Endothelial cell of umbilical vein (primary cell): Measurements from ENCODE around the gene LRRC73. TPM values are rescaled to one million over a fixed set of nuclear protein-coding genes. Genes with fewer than 3 reads are reported as not detected.

Source experiments
- BruUV-seq: library from RNA; stranded (reverse); fragments of 400-500 nt; replicated peaks from 2 replicates; lab custom pipeline; 2021; lab: Mats Ljungman, UMichigan
- CTCF ChIA-PET: fragments of 300-600, 350-600 bp; sonication (Branson Sonifier 250); formaldehyde crosslinking; loops from one replicate; lab custom pipeline; 2021; ENCODE audit warnings: antibody characterized with exemption, inconsistent platforms; lab: Charles Lee
- POLR2A ChIA-PET: fragments of 300-600, 350-600 bp; sonication (Branson Sonifier 250); formaldehyde crosslinking; loops from one replicate; lab custom pipeline; 2021; ENCODE audit warnings: antibody characterized with exemption, inconsistent platforms; lab: Charles Lee
- DNase-seq: peaks from one replicate; pipeline ENCODE4 v3.0.0-alpha.2; 2011; ENCODE audit warnings: low read depth, low spot score
- FAIRE-seq: peaks from 2 replicates; lab custom pipeline; 2011; peaks lifted over from hg19 to GRCh38; lab: Jason Lieb, UNC
- H2AFZ ChIP-seq: 2 replicates; pipeline ENCODE4 v1.6.0; 2012; ENCODE audit warnings: low read depth, low read length, control low read depth, inconsistent platforms
- H3K27ac ChIP-seq: 2 replicates; pipeline ENCODE4 v1.5.1; 2011; ENCODE audit warnings: low read depth, mild to moderate bottlenecking, control low read depth, low read length, moderate library complexity; ENCODE audit not compliant: insufficient read depth
- H3K27me3 ChIP-seq, 2 experiments: 2 replicates each; pipeline versions ENCODE4 v1.6.0 to v1.6.1; 2011; ENCODE audit warnings: low read length in 2 of 2, mixed read lengths in 1 of 2; ENCODE audit not compliant: control insufficient read depth in 2 of 2, insufficient read depth in 2 of 2
- H3K36me3 ChIP-seq, 2 experiments: 2 replicates in 1 of 2; 3 replicates in 1 of 2; pipeline ENCODE4 v1.5.1; 2011; ENCODE audit warnings: low read length in 2 of 2, mild to moderate bottlenecking in 1 of 2, moderate library complexity in 1 of 2; ENCODE audit not compliant: control insufficient read depth in 2 of 2, insufficient read depth in 2 of 2; ENCODE audit errors: extremely low read depth in 1 of 2
- H3K4me1 ChIP-seq: 3 replicates; pipeline ENCODE4 v1.5.1; 2011; ENCODE audit warnings: mild to moderate bottlenecking, low read length; ENCODE audit not compliant: control insufficient read depth, insufficient read depth; ENCODE audit errors: extremely low read depth
- H3K4me2 ChIP-seq: 2 replicates; pipeline ENCODE4 v1.6.1; 2011; ENCODE audit warnings: low read length, control low read depth, mixed read lengths; ENCODE audit not compliant: insufficient read depth
- H3K4me3 ChIP-seq, 3 experiments: fragments of 200-600 bp in 1 of 3; sonication (generic), shearing (Covaris generic) in 1 of 3; replicated peaks in 1 of 3; 2 replicates each; pipeline ENCODE4 v1.5.1; 2011 to 2016; ENCODE audit warnings: control low read depth in 3 of 3, low read length in 3 of 3, mild to moderate bottlenecking in 2 of 3, inconsistent platforms in 1 of 3, low read depth in 1 of 3, moderate library complexity in 1 of 3; ENCODE audit not compliant: insufficient read depth in 1 of 3
- H3K79me2 ChIP-seq: 2 replicates; pipeline ENCODE4 v1.6.0; 2012; ENCODE audit warnings: low read length, inconsistent platforms; ENCODE audit not compliant: control insufficient read depth, insufficient read depth
- H3K9ac ChIP-seq: replicated peaks from 2 replicates; pipeline ENCODE3; 2011; ENCODE audit warnings: low read length, control low read depth; ENCODE audit not compliant: insufficient read depth; ENCODE audit errors: extremely low read depth
- H3K9me1 ChIP-seq: replicated peaks from 3 replicates; pipeline ENCODE4 v1.6.0; 2011; ENCODE audit warnings: mild to moderate bottlenecking, low read length; ENCODE audit not compliant: control insufficient read depth, insufficient read depth; ENCODE audit errors: extremely low read depth
- H3K9me3 ChIP-seq: replicated peaks from 2 replicates; pipeline ENCODE4 v1.5.1; 2012; ENCODE audit warnings: low read length, inconsistent platforms; ENCODE audit not compliant: control insufficient read depth, insufficient read depth
- H4K20me1 ChIP-seq: replicated peaks from 2 replicates; pipeline ENCODE3; 2011; ENCODE audit warnings: mild to moderate bottlenecking, low read length; ENCODE audit not compliant: control insufficient read depth, insufficient read depth; ENCODE audit errors: extremely low read depth
- EZH2 ChIP-seq: IDR thresholded peaks from 2 replicates; pipeline ENCODE4 v1.6.1; 2012; ENCODE audit warnings: borderline replicate concordance, low read depth, mild to moderate bottlenecking, moderate library complexity, low read length, inconsistent platforms; ENCODE audit not compliant: severe bottlenecking
- FOS ChIP-seq: IDR thresholded peaks from 2 replicates; pipeline ENCODE4 v1.6.1; 2011; ENCODE audit warnings: mild to moderate bottlenecking, low read length, moderate library complexity, borderline replicate concordance; ENCODE audit not compliant: insufficient read depth
- GATA2 ChIP-seq: IDR thresholded peaks from 2 replicates; pipeline ENCODE4 v1.7.0; 2011; ENCODE audit warnings: low read depth, mild to moderate bottlenecking, moderate library complexity, mixed read lengths, low read length; ENCODE audit not compliant: insufficient read length, insufficient read depth
- JUN ChIP-seq: IDR thresholded peaks from 2 replicates; pipeline ENCODE4 v1.6.1; 2011; ENCODE audit warnings: borderline replicate concordance, low read depth; ENCODE audit not compliant: insufficient read length, insufficient read depth
- MYC ChIP-seq: IDR thresholded peaks from one replicate; pipeline ENCODE4 v1.6.1; 2011; ENCODE audit warnings: mild to moderate bottlenecking, low read depth, low read length
- POLR2A ChIP-seq: IDR thresholded peaks from 2 replicates; pipeline ENCODE4 v1.6.1; 2012; ENCODE audit warnings: low read depth, mild to moderate bottlenecking, control low read depth, low read length
- POLR2AphosphoS5 ChIP-seq: IDR thresholded peaks from 2 replicates; pipeline ENCODE4 v1.6.1; 2012; ENCODE audit warnings: low read depth, mild to moderate bottlenecking, control low read depth, low read length, moderate library complexity; ENCODE audit not compliant: insufficient read depth
- dilution Hi-C: fragments of 300-500 bp; cut with MboI; formaldehyde crosslinking; loops from one replicate; pipeline ENCODE4 v1.15.0; 2019; ENCODE audit warnings: low sequenced_read_pairs; ENCODE audit not compliant: extremely low pct_ligation_motif_present
- intact Hi-C: fragments of 100-400 bp; cut with micrococcal nuclease; formaldehyde crosslinking; loops from one replicate; pipeline ENCODE4 v1.10.0; 2022
- polyA plus RNA-seq, 4 experiments: library from polyadenylated mRNA; depleted of rRNA in 3 of 4; stranded (reverse) in 3 of 4; unstranded in 1 of 4; fragments of >200 nt; gene quantifications; 2 replicates each; pipeline versions ENCODE4 v1.2.1 to v1.2.3, GENCODE V29; 2011 to 2012; ENCODE audit warnings: missing spikeins in 1 of 4
- total RNA-seq: library from RNA; stranded (reverse); gene quantifications from 2 replicates; pipeline ENCODE4 v1.2.3, GENCODE V29; 2021
- TF ChIP-seq, protein P1 (sequence below): IDR thresholded peaks from 2 replicates; pipeline ENCODE4 v1.6.1; 2011; ENCODE audit not compliant: insufficient read depth, insufficient read length
- TF ChIP-seq, protein P2 (sequence below), 2 donors: IDR thresholded peaks; 1 replicate in 1 of 2; 2 replicates in 1 of 2; pipeline ENCODE4 v1.5.1; 2011; ENCODE audit warnings: low read length in 2 of 2, mild to moderate bottlenecking in 2 of 2, moderate library complexity in 2 of 2, control low read depth in 1 of 2, inconsistent platforms in 1 of 2, low read depth in 1 of 2; ENCODE audit not compliant: insufficient read depth in 1 of 2; ENCODE audit errors: extremely low read depth in 1 of 2

Gene LRRC73
- total and polyA plus RNA-seq, 2 donors (not counting 3 experiments of a cell fraction or from before 2014, with no cell fraction given): 0.11 to 0.58 TPM

DNA sequence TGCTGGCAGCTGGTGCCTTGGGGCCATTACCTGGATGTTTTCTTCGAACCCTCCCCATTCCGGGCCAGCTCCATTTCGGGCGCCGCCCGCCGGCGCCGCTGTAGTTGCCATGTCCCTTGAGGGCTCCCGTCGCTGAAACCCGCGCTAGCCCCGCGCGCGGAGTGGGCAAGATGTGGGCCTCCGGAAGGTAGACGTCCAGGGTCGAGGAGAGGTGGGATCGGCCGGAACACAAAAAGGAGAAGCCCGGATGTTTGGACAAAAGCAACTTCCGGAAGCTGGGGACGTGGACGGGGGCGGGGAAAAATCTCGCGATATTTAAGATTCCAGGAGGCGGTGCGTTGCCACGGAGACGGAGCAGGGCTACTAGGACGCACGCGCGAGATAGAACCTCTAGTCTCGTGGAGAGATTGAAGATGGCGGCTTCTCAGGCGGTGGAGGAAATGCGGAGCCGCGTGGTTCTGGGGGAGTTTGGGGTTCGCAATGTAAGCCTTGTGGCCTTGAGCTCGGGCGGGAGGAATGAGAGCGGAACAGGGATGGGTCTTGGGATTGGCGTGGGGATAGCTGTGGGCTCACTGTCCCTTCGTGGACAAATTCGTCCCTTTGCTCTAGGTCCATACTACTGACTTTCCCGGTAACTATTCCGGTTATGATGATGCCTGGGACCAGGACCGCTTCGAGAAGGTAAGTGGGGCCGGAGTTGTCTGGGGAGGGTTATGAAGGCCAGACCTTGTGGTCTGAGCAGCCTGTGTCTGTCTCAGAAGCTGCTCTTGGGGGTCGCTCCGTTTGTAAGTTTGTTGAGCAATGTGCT, 6.8 kb upstream of the LRRC73 start, which contains the start of the genes POLR1C and YIPF3:
Gene POLR1C (plus strand): TSS at position 393 of the 808 bp plus-strand sequence. CDS start 21 bp downstream, at position 414.
Gene YIPF3 (minus strand): TSS at position 230 of the 808 bp plus-strand sequence. CDS start 119 bp downstream, at position 111.
- intact Hi-C loops (loop anchor here (2.0 kb wide), 1 partner anchor 58 kb away; no protein-coding TSS in a partner anchor), dilution Hi-C loops (no loop called here)
- peak within 1 kb of the TSS; percentile 94 for H3K4me2 ChIP-seq
- H3K27me3 ChIP-seq: no peaks in the 10 kb centered on the region
- H3K9me3 ChIP-seq: no peaks in the 10 kb centered on the region
- TF ChIP-seq FOS (no peak), POLR2AphosphoS5 (peak; percentile 84), GATA2 (no peak), MYC (peak; percentile 74), POLR2A (peak; percentile 88), JUN (no peak), EZH2 (no peak)
- TF ChIP-seq, protein P1, sequence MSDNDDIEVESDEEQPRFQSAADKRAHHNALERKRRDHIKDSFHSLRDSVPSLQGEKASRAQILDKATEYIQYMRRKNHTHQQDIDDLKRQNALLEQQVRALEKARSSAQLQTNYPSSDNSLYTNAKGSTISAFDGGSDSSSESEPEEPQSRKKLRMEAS: peak; percentile 52
- TF ChIP-seq, protein P2, sequence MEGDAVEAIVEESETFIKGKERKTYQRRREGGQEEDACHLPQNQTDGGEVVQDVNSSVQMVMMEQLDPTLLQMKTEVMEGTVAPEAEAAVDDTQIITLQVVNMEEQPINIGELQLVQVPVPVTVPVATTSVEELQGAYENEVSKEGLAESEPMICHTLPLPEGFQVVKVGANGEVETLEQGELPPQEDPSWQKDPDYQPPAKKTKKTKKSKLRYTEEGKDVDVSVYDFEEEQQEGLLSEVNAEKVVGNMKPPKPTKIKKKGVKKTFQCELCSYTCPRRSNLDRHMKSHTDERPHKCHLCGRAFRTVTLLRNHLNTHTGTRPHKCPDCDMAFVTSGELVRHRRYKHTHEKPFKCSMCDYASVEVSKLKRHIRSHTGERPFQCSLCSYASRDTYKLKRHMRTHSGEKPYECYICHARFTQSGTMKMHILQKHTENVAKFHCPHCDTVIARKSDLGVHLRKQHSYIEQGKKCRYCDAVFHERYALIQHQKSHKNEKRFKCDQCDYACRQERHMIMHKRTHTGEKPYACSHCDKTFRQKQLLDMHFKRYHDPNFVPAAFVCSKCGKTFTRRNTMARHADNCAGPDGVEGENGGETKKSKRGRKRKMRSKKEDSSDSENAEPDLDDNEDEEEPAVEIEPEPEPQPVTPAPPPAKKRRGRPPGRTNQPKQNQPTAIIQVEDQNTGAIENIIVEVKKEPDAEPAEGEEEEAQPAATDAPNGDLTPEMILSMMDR (IDR thresholded peaks at IDR 0.05; ENCODE audit: extremely low read depth in 1 of 2, insufficient read depth in 1 of 2, low read depth in 1 of 2, low read length in 2 of 2): no peak
- peaks cover 7 to 44% of the 10 kb centered on the region in 2 experiments for H3K36me3 ChIP-seq
- ChIA-PET POLR2A (interaction anchor here (0.5 to 0.9 kb wide), 3 partner anchors 40 to 59 kb away, joined by 3 to 5 read pairs (median 4); partner anchors contain the start of genes POLH, TJAP1 and XPO5), CTCF (interaction anchor here (0.6 to 1.8 kb wide), 6 partner anchors 9 to 254 kb away, joined by 3 to 9 read pairs (median 4); no protein-coding TSS in a partner anchor)
- peaks cover 17% of the 10 kb centered on the region for H3K4me1 ChIP-seq
- H3K9ac ChIP-seq: peak within 1 kb of the TSS; percentile 87
- H4K20me1 ChIP-seq: no peaks in the 10 kb centered on the region
- BruUV-seq: TSS peak; percentile 51
- peaks cover 44% of the 10 kb centered on the region for H3K79me2 ChIP-seq
- peak; percentile 98 for DNase-seq
- peak within 1 kb of the TSS; percentile 81 to 94 (median 87) for H3K4me3 ChIP-seq
- H3K9me1 ChIP-seq: no peaks in the 10 kb centered on the region
- peak; percentile 100 for FAIRE-seq
- H3K27ac ChIP-seq: peak within 1 kb of the TSS; percentile 66
- peak within 1 kb of the TSS; percentile 42 for H2AFZ ChIP-seq
